LNCaP clone FGC (cell line): Measurements from ENCODE around the gene LILRB3.
"Not testable (repeated sequence)": the region's sequence is repeated elsewhere in the genome, so short reads cannot be mapped to it uniquely, and the experiment has no call there.

Experiments
- DNase-seq: peaks from one replicate; pipeline ENCODE4 v3.0.0-alpha.2; 2011; ENCODE audit warnings: low read depth
- H3K4me3 ChIP-seq: 2 replicates; pipeline ENCODE4 v1.5.1; 2011; ENCODE audit warnings: mild to moderate bottlenecking, low read depth, low read length, control low read depth
- TF ChIP-seq, protein P1 (sequence below): IDR thresholded peaks from 2 replicates; pipeline ENCODE4 v1.5.1; 2012; ENCODE audit warnings: mild to moderate bottlenecking; ENCODE audit not compliant: control insufficient read depth, insufficient read depth; ENCODE audit errors: extremely low read depth

The LILRB3 gene

GRCh38 chr19:54188215-54188871, 34.5 kb downstream of the LILRB3 start:
- TF ChIP-seq, protein P1, sequence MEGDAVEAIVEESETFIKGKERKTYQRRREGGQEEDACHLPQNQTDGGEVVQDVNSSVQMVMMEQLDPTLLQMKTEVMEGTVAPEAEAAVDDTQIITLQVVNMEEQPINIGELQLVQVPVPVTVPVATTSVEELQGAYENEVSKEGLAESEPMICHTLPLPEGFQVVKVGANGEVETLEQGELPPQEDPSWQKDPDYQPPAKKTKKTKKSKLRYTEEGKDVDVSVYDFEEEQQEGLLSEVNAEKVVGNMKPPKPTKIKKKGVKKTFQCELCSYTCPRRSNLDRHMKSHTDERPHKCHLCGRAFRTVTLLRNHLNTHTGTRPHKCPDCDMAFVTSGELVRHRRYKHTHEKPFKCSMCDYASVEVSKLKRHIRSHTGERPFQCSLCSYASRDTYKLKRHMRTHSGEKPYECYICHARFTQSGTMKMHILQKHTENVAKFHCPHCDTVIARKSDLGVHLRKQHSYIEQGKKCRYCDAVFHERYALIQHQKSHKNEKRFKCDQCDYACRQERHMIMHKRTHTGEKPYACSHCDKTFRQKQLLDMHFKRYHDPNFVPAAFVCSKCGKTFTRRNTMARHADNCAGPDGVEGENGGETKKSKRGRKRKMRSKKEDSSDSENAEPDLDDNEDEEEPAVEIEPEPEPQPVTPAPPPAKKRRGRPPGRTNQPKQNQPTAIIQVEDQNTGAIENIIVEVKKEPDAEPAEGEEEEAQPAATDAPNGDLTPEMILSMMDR = no peak
- no peak for DNase-seq
- H3K4me3 ChIP-seq = peak overlapping the region; percentile 89

DNA sequence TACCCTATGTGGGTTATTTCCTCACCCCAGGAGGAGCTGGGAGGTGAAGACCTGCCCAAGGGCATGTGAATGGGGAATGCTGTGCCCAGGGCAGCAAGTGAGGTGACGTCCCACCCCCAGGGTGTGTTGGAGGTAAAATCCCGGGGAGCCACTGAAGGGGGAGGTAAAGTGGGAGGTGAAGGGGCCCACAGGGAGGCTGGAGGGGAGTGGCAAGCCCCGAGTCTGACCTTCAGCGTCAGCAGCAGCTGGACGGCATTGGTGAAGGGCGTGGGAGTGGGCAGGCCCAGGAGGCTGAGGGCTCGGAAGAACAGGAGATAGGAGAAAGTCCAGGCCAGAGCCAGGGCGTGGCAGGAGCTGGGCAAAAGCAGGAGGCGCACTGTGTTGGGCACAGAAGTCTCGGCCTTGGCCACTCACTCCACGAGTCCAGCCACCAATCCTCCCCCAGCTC, 35.8 kb downstream of the LILRB3 start:
- no peak for DNase-seq
- TF ChIP-seq, protein P1 = no peak

DNA sequence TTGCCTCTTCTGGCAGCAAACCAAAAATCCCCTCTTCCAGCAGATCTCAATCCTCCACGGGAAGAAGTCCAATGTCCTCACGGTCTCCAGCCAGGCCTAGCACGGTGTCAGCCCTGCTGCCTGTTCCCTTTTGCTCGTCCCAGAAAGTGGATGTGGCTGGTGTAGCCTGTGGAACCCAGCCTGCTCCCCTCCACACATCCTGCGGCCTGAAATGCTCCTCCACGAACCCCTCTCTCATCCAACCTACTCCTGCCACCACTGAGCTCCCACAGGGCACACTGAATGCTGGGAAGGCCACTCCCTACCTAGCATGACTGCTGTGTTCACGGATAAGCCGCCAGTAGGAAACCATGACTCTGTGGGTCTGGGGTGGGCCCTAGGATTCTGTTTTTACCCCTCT, 36.5 kb downstream of the LILRB3 start:
- no peak overlapping the region for H3K4me3 ChIP-seq
- DNase-seq = no peak
- TF ChIP-seq, protein P1 = no peak

More for the DNA sequence above, 35.8 kb downstream of the LILRB3 start:
- no peak overlapping the region for H3K4me3 ChIP-seq

DNA sequence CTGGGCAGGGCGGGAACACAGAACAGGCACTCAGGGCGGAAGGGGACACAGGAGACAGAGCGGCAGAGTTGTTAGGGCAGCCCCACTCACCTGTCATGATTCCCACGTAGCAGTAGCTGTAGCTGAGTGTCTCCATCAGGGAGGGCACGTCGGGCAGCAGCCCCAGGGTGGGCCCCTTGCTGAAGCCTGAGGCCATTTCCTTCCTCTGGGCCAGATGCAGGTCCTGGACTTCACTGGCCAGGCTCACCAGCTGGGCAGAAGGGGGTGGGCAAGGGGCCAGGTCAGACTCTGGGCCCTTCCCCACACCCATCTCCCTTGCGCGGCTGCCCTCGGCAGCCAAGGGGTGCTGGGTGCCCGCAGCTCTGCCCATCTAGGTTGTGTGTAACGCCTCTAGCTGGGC, 39.4 kb downstream of the LILRB3 start:
- DNase-seq = no peak
- TF ChIP-seq, protein P1 = no peak
- no peak overlapping the region for H3K4me3 ChIP-seq

- DNase-seq, H3K4me3 ChIP-seq: not testable (repeated sequence)
Observed at GRCh38 chr19:54181894-54182293, 40.9 kb downstream of the LILRB3 start.

DNA sequence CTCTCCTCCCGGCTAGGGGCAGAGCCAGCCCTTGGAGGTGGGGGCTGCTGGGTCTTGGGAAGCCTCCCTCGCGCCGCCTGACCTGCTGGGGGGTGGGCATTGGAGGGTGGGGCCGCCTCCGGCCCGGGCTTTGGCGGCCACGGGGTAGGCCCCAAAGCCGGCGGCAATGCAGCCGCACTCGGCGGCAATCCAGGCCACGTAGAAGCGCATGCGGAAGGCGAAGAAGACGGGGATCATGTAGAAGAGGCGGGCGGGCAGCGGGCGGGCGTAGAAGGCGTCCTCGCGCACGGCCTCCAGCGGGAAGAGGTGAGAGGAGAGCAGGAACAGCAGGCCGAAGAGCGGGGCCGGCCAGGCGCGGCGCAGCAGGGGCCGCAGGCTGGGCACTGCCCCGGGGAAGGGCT, 42.1 kb downstream of the LILRB3 start:
- no peak overlapping the region for H3K4me3 ChIP-seq
- TF ChIP-seq, protein P1 = no peak
- DNase-seq = no peak

- no peak for DNase-seq
- H3K4me3 ChIP-seq = no peak overlapping the region
- TF ChIP-seq, protein P1 = no peak
Observed at GRCh38 chr19:54179921-54180461, 42.8 kb downstream of the LILRB3 start.
